ENCODE measurements around the gene DGKA.

DNA sequence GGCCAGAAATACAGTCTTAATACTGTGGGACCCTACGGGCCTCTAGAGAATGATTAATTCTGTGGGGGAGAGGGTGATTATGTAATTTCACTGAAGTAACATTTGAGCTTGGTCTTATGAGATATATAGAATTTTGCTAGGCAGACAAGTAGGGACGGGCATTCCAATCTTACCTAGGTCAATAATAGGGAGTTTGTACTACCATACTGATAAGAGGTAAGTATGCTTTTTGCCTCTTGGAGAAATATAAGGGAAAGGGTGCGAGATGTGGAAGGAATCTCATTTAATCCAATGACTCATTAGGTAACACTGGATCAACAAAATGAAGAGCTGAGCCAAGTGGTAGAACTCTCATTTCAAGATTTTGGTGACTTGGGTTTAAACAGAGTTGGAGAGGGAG, 48.1 kb downstream of the DGKA start:
- TF ChIP-seq FOXM1 (IDR thresholded peaks at IDR 0.05; ENCODE audit: low read depth): no peak
- TF ChIP-seq, protein P1, sequence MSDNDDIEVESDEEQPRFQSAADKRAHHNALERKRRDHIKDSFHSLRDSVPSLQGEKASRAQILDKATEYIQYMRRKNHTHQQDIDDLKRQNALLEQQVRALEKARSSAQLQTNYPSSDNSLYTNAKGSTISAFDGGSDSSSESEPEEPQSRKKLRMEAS (IDR thresholded peaks at IDR 0.05; ENCODE audit: low read depth): no peak
- TF ChIP-seq RFX5 (IDR thresholded peaks at IDR 0.05; ENCODE audit: low read length): no peak
- TF ChIP-seq, protein P2, sequence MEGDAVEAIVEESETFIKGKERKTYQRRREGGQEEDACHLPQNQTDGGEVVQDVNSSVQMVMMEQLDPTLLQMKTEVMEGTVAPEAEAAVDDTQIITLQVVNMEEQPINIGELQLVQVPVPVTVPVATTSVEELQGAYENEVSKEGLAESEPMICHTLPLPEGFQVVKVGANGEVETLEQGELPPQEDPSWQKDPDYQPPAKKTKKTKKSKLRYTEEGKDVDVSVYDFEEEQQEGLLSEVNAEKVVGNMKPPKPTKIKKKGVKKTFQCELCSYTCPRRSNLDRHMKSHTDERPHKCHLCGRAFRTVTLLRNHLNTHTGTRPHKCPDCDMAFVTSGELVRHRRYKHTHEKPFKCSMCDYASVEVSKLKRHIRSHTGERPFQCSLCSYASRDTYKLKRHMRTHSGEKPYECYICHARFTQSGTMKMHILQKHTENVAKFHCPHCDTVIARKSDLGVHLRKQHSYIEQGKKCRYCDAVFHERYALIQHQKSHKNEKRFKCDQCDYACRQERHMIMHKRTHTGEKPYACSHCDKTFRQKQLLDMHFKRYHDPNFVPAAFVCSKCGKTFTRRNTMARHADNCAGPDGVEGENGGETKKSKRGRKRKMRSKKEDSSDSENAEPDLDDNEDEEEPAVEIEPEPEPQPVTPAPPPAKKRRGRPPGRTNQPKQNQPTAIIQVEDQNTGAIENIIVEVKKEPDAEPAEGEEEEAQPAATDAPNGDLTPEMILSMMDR (IDR thresholded peaks at IDR 0.05): no peak
- TF ChIP-seq YY1 (IDR thresholded peaks at IDR 0.05; ENCODE audit: low read depth): no peak
- no peak for TF ChIP-seq POLR2AphosphoS5 (IDR thresholded peaks at IDR 0.05; ENCODE audit: low read depth, low read length)
- TF ChIP-seq TAF1 (IDR thresholded peaks at IDR 0.05; ENCODE audit: borderline replicate concordance, low read depth, low read length): no peak
- no peak for TF ChIP-seq TEAD4 (IDR thresholded peaks at IDR 0.05; ENCODE audit: borderline replicate concordance, insufficient read depth)
- no peak for TF ChIP-seq ELF1 (IDR thresholded peaks at IDR 0.05)
- TF ChIP-seq EP300 (IDR thresholded peaks at IDR 0.05; ENCODE audit: borderline replicate concordance in 1 of 2, low read depth in 1 of 2, low read length in 1 of 2): no peak
- TF ChIP-seq RXRA (IDR thresholded peaks at IDR 0.05; ENCODE audit: borderline replicate concordance, low read depth): no peak
